Epidermal melanocyte (primary cell): ENCODE measurements around the gene ASB13.
"Not testable (repeated sequence)": the region's sequence is repeated elsewhere in the genome, so short reads cannot be mapped to it uniquely, and the experiment has no call there.

ENCODE experiments used
- DNase-seq: peaks from one replicate; pipeline ENCODE4 v3.0.0; 2011; ENCODE audit warnings: low spot score; ENCODE audit not compliant: insufficient read length

ASB13 gene

GRCh38 chr10:5606321-5606720 lies 60.1 kb downstream of the ASB13 start:
- no peak for DNase-seq

GRCh38 chr10:5604961-5605360 lies 61.4 kb downstream of the ASB13 start:
- DNase-seq, result no peak

- no peak for DNase-seq
These were observed 62.0 kb downstream of the ASB13 start for GRCh38 chr10:5604236-5604925.

- no peak for DNase-seq
These were observed 62.6 kb downstream of the ASB13 start for GRCh38 chr10:5603848-5604170.

- DNase-seq, result no peak
These were observed 63.1 kb downstream of the ASB13 start for GRCh38 chr10:5603091-5603847.

- DNase-seq, result no peak
These were observed 64.4 kb downstream of the ASB13 start for GRCh38 chr10:5601826-5602495.

GRCh38 chr10:5600908-5601307 lies 65.5 kb downstream of the ASB13 start:
- DNase-seq, result no peak

GRCh38 chr10:5599613-5600520 lies 66.5 kb downstream of the ASB13 start:
- no peak for DNase-seq

- no peak for DNase-seq
These were observed 68.2 kb downstream of the ASB13 start for GRCh38 chr10:5598085-5598690.

- no peak for DNase-seq
These were observed 69.6 kb downstream of the ASB13 start for GRCh38 chr10:5596611-5597341.

- no peak for DNase-seq
These were observed 70.4 kb downstream of the ASB13 start for GRCh38 chr10:5595994-5596471.

- DNase-seq, result no peak
These were observed 70.8 kb downstream of the ASB13 start for GRCh38 chr10:5595591-5595990.

GRCh38 chr10:5595095-5595494 lies 71.3 kb downstream of the ASB13 start:
- no peak for DNase-seq

GRCh38 chr10:5594271-5595049 lies 71.9 kb downstream of the ASB13 start:
- DNase-seq, result no peak

GRCh38 chr10:5593347-5593746 lies 73.0 kb downstream of the ASB13 start:
- DNase-seq, result not testable (repeated sequence)

- no peak for DNase-seq
These were observed 74.3 kb downstream of the ASB13 start for GRCh38 chr10:5592070-5592469.

- no peak for DNase-seq
These were observed 75.0 kb downstream of the ASB13 start for GRCh38 chr10:5591336-5591824.

GRCh38 chr10:5590816-5591215 lies 75.6 kb downstream of the ASB13 start:
- no peak for DNase-seq
